H1 (cell line): Measurements from ENCODE around the gene HLF. TPM values are rescaled to one million over a fixed set of nuclear protein-coding genes. Genes with fewer than 3 reads are reported as not detected.

ENCODE experiments used
- EP300 ChIP-seq, 2 experiments: IDR thresholded peaks; 1 replicate in 1 of 2; 2 replicates in 1 of 2; pipeline ENCODE4 v1.6.1; 2011 to 2012; ENCODE audit warnings: low read depth in 2 of 2, low read length in 2 of 2, mild to moderate bottlenecking in 2 of 2, borderline replicate concordance in 1 of 2, inconsistent platforms in 1 of 2, moderate library complexity in 1 of 2
- KDM4A ChIP-seq: IDR thresholded peaks from one replicate; pipeline ENCODE4 v1.7.1; 2012; ENCODE audit warnings: low read depth, mild to moderate bottlenecking, moderate library complexity, low read length, inconsistent platforms; ENCODE audit not compliant: severe bottlenecking
- KDM5A ChIP-seq: fragments of 200-600 bp; IDR thresholded peaks from 2 replicates; pipeline ENCODE4 v1.7.1; 2012; ENCODE audit warnings: mild to moderate bottlenecking, low read length, inconsistent platforms, mixed read lengths
- NRF1 ChIP-seq: IDR thresholded peaks from 2 replicates; pipeline ENCODE4 v1.6.1; 2011; ENCODE audit warnings: mild to moderate bottlenecking, low read depth, low read length, improper control_type of control experiment
- RBBP5 ChIP-seq: IDR thresholded peaks from 2 replicates; pipeline ENCODE4 v1.7.1; 2012; ENCODE audit warnings: low read depth, mild to moderate bottlenecking, inconsistent platforms, low read length, moderate library complexity, borderline replicate concordance
- RNF2 ChIP-seq: fragments of 200-900, 300-1000 bp; sonication (generic); IDR thresholded peaks from 2 replicates; pipeline ENCODE4 v1.7.1; 2016; ENCODE audit warnings: borderline replicate concordance, low read depth, mild to moderate bottlenecking, antibody characterized with exemption, low read length; ENCODE audit not compliant: poor library complexity, severe bottlenecking; ENCODE audit errors: missing control alignments
- TBP ChIP-seq: IDR thresholded peaks from 2 replicates; pipeline ENCODE4 v1.6.1; 2011; ENCODE audit warnings: low read depth, low read length, improper control_type of control experiment
- YY1 ChIP-seq: IDR thresholded peaks from 2 replicates; pipeline ENCODE4 v1.6.1; 2011; ENCODE audit warnings: low read depth, mild to moderate bottlenecking, low read length
- polyA plus RNA-seq, 7 experiments: library from polyadenylated mRNA; depleted of rRNA in 3 of 7; stranded (reverse) in 5 of 7; unstranded in 2 of 7; fragments of >200 nt in 5 of 7; fragments of 200-250 nt in 2 of 7; gene quantifications; 1 replicate in 5 of 7; 2 replicates in 1 of 7; 4 replicates in 1 of 7; pipeline versions ENCODE4 v1.2.1 to v1.2.3, GENCODE V29; 2011 to 2013; ENCODE audit warnings: missing spikeins in 2 of 7, mixed read lengths in 2 of 7
- total RNA-seq: library from RNA; stranded (reverse); fragmentation: NEBNext Ultra II Directional; extraction: Animal tissue kit (Norgen Biotek cat#: 25700); gene quantifications from 2 replicates; pipeline ENCODE4 v1.2.1, GENCODE V29; 2021

Gene HLF
- total and polyA plus RNA-seq, 2 of the 8 experiments (the other 6 are each of a cell fraction or from before 2014, with no cell fraction given) = 0.39 to 0.60 TPM

GRCh38 chr17:55320594-55321426 lies 56.0 kb downstream of the HLF start (continued):
- TF ChIP-seq RNF2 (no peak), EP300 (IDR thresholded peaks at IDR 0.05; ENCODE audit: borderline replicate concordance in 1 of 2, low read depth in 2 of 2, low read length in 2 of 2) (no peak), YY1 (no peak), KDM5A (no peak), RBBP5 (no peak), TBP (no peak), NRF1 (no peak), KDM4A (no peak)
